SIG-M5 treated with dmso at 0.1 percent for 504 hours (cell line): ENCODE data around the gene TNFAIP3.

Experiments used
- DNase-seq: peaks from one replicate; lab custom pipeline; 2025; ENCODE audit not compliant: unreplicated experiment; lab: John Stamatoyannopoulos, UW

TNFAIP3 gene

DNA sequence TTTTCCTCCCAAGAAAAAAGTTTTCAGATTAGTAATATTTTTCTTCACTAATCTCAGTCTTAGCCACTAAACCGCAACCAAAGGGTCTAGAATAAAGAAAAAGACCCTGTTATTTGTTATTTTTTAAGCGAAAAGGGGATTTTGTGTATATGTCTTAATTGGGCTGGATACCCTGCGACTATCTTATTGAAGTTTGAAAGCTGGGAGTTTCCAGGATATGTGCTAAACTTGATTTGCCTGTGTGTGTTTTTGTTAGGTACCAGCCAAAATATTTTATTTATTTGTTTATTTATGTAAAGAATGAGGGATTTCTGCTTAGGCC is 52.4 kb downstream of the TNFAIP3 start:
- DNase-seq: no peak

- no peak for DNase-seq
These were observed 53.0 kb downstream of the TNFAIP3 start for GRCh38 chr6:137919837-137920730.

GRCh38 chr6:137921823-137922222 is 54.8 kb downstream of the TNFAIP3 start:
- peak; percentile 24 for DNase-seq

DNA sequence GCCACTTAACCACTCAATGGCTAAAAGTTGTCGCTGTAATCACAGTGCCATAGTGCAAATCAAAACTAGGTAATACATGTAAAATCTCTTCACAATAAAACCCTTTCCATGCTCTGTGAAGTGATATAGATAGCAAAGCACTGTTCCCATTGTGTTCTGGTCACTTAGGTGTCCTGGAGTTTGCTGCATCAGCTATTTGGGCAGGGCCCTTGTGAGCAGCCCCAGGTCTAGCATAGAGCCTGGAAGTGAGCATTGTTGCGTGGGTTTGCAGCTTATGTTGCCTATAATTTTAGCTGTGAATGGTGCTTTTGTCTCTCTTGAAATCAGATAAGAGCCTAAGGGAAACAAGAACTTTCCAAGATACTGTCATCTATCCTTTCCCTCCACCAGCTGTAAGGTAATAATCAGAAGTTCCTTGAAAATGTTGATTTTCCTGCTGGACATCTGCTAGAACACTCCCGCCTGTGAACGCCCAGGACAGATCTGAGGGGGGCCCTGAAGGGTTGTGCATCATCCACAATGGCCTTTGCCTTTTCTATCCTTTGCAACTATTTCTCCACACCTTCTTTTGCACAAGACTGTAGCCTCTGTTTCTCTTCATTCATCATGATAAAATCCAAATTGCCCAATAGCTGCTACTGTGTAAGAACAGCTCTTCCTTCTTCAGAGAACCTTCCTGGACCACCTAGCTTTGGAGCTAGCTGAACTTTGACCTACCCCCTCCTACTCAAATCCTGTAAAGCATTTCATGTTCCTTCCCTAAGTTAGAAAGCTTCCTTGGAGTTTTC is 57.0 kb downstream of the TNFAIP3 start:
- DNase-seq: peak; percentile 78

DNA sequence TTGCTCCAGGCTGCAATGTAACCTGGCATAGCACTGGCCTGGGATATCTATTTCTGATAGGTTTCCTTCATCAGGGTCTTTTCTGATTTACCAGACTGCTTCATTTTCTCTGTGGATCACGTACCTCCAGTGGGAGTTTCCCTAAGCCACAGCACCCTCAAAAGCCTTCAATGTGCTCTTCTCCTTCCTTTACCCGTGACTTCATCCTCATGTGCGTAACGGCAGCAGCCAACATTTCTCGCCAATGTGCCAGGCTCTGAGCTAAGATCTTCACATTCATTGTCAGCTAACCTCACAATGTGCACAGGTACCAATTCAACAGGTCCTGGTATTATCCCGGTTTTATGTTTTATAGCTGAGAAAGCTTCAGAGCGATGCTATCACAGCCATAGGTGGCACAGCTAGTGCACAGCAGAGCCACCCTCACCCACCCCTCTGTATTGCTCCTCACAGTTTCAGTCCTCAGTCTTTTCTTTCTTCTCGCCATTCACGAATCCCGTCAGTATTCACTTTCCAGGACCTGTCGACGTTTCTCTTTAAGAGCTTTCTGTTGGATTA is 58.2 kb downstream of the TNFAIP3 start:
- no peak for DNase-seq

DNA sequence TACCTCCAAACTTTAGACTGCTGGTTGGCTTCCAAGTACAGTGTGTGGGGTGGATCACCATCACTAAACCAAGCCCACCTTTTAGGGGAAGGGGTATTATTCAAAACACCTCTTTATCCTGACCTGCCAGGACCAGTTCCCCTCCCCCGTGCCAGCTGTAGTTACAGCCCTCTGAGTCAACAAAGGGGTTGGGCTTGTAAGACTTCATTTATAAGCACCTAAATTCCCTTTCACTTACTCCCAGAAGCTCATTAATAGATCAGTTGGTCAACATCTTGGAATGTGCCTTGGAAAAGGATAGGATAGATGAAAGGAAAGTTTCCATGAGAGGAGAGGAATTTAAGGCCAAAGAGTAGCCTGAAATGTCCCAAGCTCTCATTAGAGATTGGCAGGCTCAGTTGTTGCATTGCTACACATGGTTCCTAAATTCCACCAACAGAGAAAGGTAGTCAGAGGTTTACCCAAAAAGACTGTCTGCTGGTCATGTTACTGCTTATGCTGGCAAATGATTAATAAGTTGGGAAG is 59.2 kb downstream of the TNFAIP3 start:
- peak; percentile 23 for DNase-seq

DNA sequence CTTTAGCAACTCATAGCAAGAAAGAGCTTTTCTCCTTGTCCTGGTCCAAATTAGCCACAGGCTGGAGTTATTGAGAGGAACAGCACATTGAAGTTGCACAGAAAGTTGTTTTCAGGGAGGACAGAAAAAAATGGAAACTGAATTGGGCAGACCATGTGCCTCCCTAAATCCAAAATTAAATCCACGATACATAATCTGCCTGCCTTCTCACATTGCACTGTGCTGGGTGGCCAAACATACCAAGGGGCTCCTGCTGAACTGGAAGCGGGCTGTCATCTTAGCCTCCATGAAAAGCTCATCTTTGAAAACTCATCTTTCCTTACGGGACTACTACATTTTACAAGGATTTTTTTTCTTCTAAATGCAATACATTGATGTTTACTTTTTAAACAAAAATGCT is 59.9 kb downstream of the TNFAIP3 start:
- DNase-seq: no peak

DNA sequence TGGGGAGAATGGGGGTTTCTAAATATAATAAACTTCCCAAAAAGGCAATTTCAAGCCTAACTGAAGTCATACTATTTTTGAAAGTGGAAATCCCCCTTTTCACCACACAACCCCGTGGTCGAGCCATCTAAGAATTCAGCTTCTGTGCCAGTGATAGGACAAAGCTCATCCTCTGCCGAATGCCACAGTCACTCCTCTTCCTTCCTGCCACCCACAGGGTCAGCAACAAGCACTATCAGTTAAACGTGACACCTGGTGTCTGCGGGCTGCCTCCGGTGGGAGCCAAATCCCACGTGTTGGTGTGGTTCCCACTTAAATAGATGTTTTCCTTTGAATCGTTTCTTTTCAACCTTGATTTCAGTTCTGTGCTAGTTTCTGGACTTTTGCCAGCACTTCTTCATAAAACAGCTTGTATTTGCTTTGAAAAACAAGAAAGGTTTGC is 60.7 kb downstream of the TNFAIP3 start:
- peak; percentile 94 for DNase-seq

DNA sequence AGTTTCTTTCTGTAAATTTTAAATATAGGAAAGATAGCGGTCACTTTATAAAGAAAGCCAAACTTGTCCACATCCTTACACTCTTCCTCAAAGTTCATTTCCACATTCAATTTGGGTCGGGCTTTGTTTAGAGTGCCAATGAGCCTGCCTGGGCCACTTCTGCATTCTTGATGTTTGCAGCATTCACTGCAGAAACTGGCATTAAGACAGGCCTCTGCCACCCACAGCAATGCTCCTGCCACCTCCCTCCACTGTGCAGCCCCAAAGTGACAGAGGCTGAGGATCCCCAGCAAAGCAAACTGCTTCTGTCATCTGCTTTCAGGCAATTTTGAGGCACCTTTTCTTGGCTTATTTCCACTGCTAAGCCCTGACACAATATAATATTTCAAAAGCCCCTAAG is 61.2 kb downstream of the TNFAIP3 start:
- DNase-seq: peak; percentile 67

DNA sequence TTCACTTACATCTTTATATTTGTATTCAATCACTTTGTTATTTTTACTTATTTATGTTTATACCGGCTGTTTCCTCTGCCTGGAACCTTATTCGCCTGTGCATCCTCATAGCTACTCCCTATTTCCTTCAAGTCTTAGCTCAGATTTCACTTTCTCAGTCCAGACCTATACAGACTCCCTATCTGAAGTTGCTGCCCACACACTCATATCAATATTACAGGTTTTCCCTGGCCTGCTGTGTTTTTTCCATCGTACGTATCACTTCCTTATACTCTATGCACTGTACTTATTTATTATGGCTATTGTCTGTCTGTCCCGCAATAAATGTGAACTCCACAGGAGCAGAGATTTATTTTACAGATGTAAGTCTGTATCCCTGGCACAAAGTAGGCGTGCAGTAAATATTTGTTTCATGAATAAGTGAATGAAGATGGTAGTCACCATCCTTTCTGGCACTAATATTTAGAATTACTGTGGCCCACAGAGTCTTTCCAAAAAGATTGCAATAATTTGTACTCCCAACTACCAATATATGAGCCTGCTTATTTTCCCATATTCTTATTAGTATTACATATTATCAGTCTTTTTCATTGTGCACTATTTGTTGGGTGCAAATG is 64.9 kb downstream of the TNFAIP3 start:
- DNase-seq: no peak
